Trophoblast cell (in vitro differentiated cells and primary cell): ENCODE measurements around the gene PHACTR1.

Experiments used
- DNase-seq, 2 donors: peaks; one replicate each; pipeline ENCODE4 v3.0.0-alpha.2; 2016
- H2AFZ ChIP-seq: 2 replicates; pipeline ENCODE4 v1.6.1; 2013; ENCODE audit warnings: low read length, moderate library complexity, mild to moderate bottlenecking; ENCODE audit not compliant: insufficient read depth, poor library complexity
- H2AK5ac ChIP-seq: 2 replicates; pipeline ENCODE4 v1.6.1; 2013; ENCODE audit warnings: mild to moderate bottlenecking, low read length
- H2BK120ac ChIP-seq: 2 replicates; pipeline ENCODE4 v1.6.1; 2013; ENCODE audit warnings: low read length, mild to moderate bottlenecking, moderate library complexity; ENCODE audit not compliant: insufficient read depth, poor library complexity
- H2BK12ac ChIP-seq: 2 replicates; pipeline ENCODE4 v1.6.1; 2013; ENCODE audit warnings: mild to moderate bottlenecking, low read length, moderate library complexity
- H2BK5ac ChIP-seq: 2 replicates; pipeline ENCODE4 v1.6.1; 2013; ENCODE audit warnings: low read length, low read depth, moderate library complexity, mild to moderate bottlenecking; ENCODE audit not compliant: poor library complexity
- H3K14ac ChIP-seq: 2 replicates; pipeline ENCODE4 v1.6.1; 2013; ENCODE audit warnings: mild to moderate bottlenecking, low read length
- H3K18ac ChIP-seq: 2 replicates; pipeline ENCODE4 v1.6.1; 2013; ENCODE audit warnings: mild to moderate bottlenecking, low read length
- H3K23ac ChIP-seq: 2 replicates; pipeline ENCODE4 v1.6.1; 2013; ENCODE audit warnings: low read length
- H3K27ac ChIP-seq: 2 replicates; pipeline ENCODE4 v1.5.1; 2013; ENCODE audit warnings: low read depth, mild to moderate bottlenecking, inconsistent platforms, low read length, moderate library complexity
- H3K27me3 ChIP-seq: 2 replicates; pipeline ENCODE4 v1.6.1; 2013; ENCODE audit warnings: inconsistent platforms, mild to moderate bottlenecking, low read length, moderate library complexity; ENCODE audit not compliant: insufficient read depth
- H3K36me3 ChIP-seq, 2 experiments: 1 replicate in 1 of 2; 2 replicates in 1 of 2; pipeline ENCODE4 v1.6.1; 2013; ENCODE audit warnings: low read length in 2 of 2, mild to moderate bottlenecking in 2 of 2, moderate library complexity in 1 of 2; ENCODE audit not compliant: insufficient read depth in 2 of 2, control insufficient read depth in 1 of 2
- H3K4ac ChIP-seq: 2 replicates; pipeline ENCODE4 v1.6.1; 2013; ENCODE audit warnings: low read depth, mild to moderate bottlenecking, low read length, moderate library complexity
- H3K4me1 ChIP-seq, 2 experiments: 1 replicate in 1 of 2; 2 replicates in 1 of 2; pipeline ENCODE4 v1.6.1; 2013; ENCODE audit warnings: low read length in 2 of 2, mild to moderate bottlenecking in 2 of 2, moderate library complexity in 1 of 2; ENCODE audit not compliant: insufficient read depth in 2 of 2, control insufficient read depth in 1 of 2
- H3K4me2 ChIP-seq: 2 replicates; pipeline ENCODE4 v1.6.1; 2013; ENCODE audit warnings: inconsistent platforms, mild to moderate bottlenecking, low read length, moderate library complexity
- H3K4me3 ChIP-seq: 2 replicates; pipeline ENCODE4 v1.5.1; 2013; ENCODE audit warnings: mild to moderate bottlenecking, low read depth, low read length, inconsistent platforms
- H3K79me1 ChIP-seq: one replicate; pipeline ENCODE4 v1.6.1; 2013; ENCODE audit warnings: low read length
- H3K79me2 ChIP-seq: 2 replicates; pipeline ENCODE4 v1.6.1; 2013; ENCODE audit warnings: low read length, mild to moderate bottlenecking; ENCODE audit not compliant: control insufficient read depth, insufficient read depth, poor library complexity
- H3K9ac ChIP-seq: 2 replicates; pipeline ENCODE4 v1.6.1; 2013; ENCODE audit warnings: mild to moderate bottlenecking, low read length
- H3K9me3 ChIP-seq: 2 replicates; pipeline ENCODE4 v1.6.1; 2013; ENCODE audit warnings: low read depth, mild to moderate bottlenecking, control low read depth, inconsistent platforms, low read length; ENCODE audit not compliant: insufficient read depth
- H4K12ac ChIP-seq: 2 replicates; pipeline ENCODE4 v1.6.1; 2013; ENCODE audit warnings: low read depth, mild to moderate bottlenecking, low read length, moderate library complexity
- H4K8ac ChIP-seq: 2 replicates; pipeline ENCODE4 v1.6.1; 2013; ENCODE audit warnings: low read depth, mild to moderate bottlenecking, low read length, moderate library complexity
- H4K91ac ChIP-seq: one replicate; pipeline ENCODE4 v1.6.1; 2013; ENCODE audit warnings: low read depth, mild to moderate bottlenecking, low read length, moderate library complexity
- WGBS: extraction: QIAGEN DNeasy Blood & Tissue Kit; methylation state at CpG from one replicate; pipeline ENCODE4 v1.1.7; 2013; ENCODE audit warnings: missing lambda C conversion rate; ENCODE audit not compliant: insufficient read length, insufficient coverage; ENCODE audit errors: extremely low coverage; 5-methylcytosine and 5-hydroxymethylcytosine counted together

PHACTR1 gene

GRCh38 chr6:12882761-12883290 lies 166.3 kb downstream of the PHACTR1 start:
- no peaks in the 10 kb centered on the region for H3K4me1 ChIP-seq
- no peaks in the 10 kb centered on the region for H3K36me3 ChIP-seq
- H3K14ac ChIP-seq = no peak overlapping the region
- DNase-seq = no peak
- H2BK5ac ChIP-seq = no peak overlapping the region
- H3K4me3 ChIP-seq = no peak overlapping the region
- no peak overlapping the region for H2BK120ac ChIP-seq
- H3K4me2 ChIP-seq = no peak overlapping the region
- H4K91ac ChIP-seq = no peak overlapping the region
- H3K18ac ChIP-seq = no peak overlapping the region
- no peak overlapping the region for H4K12ac ChIP-seq
- H3K27ac ChIP-seq = no peak overlapping the region
- H4K8ac ChIP-seq = no peak overlapping the region
- H2BK12ac ChIP-seq = no peak overlapping the region
- no peaks in the 10 kb centered on the region for H3K79me2 ChIP-seq
- H3K27me3 ChIP-seq = no peaks in the 10 kb centered on the region
- H3K9ac ChIP-seq = no peak overlapping the region
- H3K79me1 ChIP-seq = no peaks in the 10 kb centered on the region
- H3K4ac ChIP-seq = no peak overlapping the region
- H2AK5ac ChIP-seq = no peak overlapping the region
- no CpG with 5 or more reads among the region's 2 CpGs for WGBS
- no peak overlapping the region for H3K23ac ChIP-seq
- H2AFZ ChIP-seq = no peak overlapping the region
- no peaks in the 10 kb centered on the region for H3K9me3 ChIP-seq

GRCh38 chr6:12884983-12885382 lies 168.4 kb downstream of the PHACTR1 start:
- Histone ChIP-seq H2AFZ (no peak overlapping the region), H3K4me1 (no peaks in the 10 kb centered on the region), H3K79me1 (no peaks in the 10 kb centered on the region), H3K9me3 (peaks cover 2% of the 10 kb centered on the region), H4K12ac (no peak overlapping the region), H3K9ac (no peak overlapping the region), H2AK5ac (no peak overlapping the region), H3K4me2 (no peak overlapping the region), H3K23ac (no peak overlapping the region), H3K18ac (no peak overlapping the region), H3K14ac (no peak overlapping the region), H3K36me3 (no peaks in the 10 kb centered on the region), H3K27ac (no peak overlapping the region), H2BK5ac (no peak overlapping the region), H2BK12ac (no peak overlapping the region), H3K27me3 (no peaks in the 10 kb centered on the region), H4K91ac (no peak overlapping the region), H3K79me2 (no peaks in the 10 kb centered on the region), H3K4ac (no peak overlapping the region), H4K8ac (no peak overlapping the region), H3K4me3 (no peak overlapping the region), H2BK120ac (no peak overlapping the region)
- DNase-seq = no peak
- no CpG with 5 or more reads among the region's 7 CpGs for WGBS

DNA sequence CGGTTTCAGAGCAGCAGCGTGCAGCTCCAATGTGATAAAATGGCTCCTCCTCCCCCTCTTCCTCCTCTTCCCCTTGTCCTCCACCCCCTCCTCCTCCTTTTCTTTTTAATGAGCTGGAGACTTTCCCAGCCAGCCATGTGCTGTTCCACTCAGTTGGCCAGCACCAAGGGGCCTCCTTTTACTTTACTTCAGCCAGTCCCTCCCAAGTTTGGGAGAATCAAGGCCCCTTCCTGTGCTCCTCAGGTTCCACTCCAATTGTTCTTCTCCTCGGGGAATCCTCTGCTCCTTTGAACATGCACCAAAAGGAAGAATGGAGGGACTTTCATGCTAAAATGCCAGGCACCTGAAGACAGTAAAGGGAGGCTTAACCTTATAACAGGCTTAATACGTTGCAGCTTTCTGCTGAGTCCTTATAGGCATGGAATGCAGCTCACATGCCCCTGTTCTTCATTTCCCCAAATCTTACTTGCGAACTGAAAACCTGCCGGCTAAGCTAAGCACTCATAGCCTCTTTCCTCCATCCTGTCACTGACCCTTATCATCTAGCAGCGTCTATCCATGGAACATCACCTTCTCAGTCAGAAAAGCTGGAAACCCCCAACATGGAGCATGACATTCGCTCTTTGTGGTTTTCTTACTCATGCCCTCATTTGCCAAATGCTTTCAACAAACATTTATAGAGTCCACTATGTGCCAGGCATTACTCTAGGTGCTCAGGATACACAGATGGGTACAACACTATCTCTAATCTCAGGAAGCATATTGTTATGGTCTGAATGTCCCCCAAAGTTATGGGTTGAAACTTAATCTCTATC lies 170.6 kb downstream of the PHACTR1 start:
- Histone ChIP-seq H3K27me3 (no peaks in the 10 kb centered on the region), H2BK5ac (no peak overlapping the region), H2AK5ac (no peak overlapping the region), H3K9ac (no peak overlapping the region), H3K27ac (no peak overlapping the region), H3K4me2 (no peak overlapping the region), H3K18ac (no peak overlapping the region), H2BK120ac (no peak overlapping the region), H4K91ac (no peak overlapping the region), H3K36me3 (no peaks in the 10 kb centered on the region), H3K9me3 (peaks cover 2% of the 10 kb centered on the region), H3K79me1 (no peaks in the 10 kb centered on the region), H4K12ac (no peak overlapping the region), H3K79me2 (no peaks in the 10 kb centered on the region), H2BK12ac (no peak overlapping the region), H3K14ac (no peak overlapping the region), H3K4me3 (no peak overlapping the region), H3K23ac (no peak overlapping the region), H3K4ac (no peak overlapping the region), H3K4me1 (no peaks in the 10 kb centered on the region), H4K8ac (no peak overlapping the region), H2AFZ (no peak overlapping the region)
- DNase-seq = no peak
- WGBS = no CpG with 5 or more reads among the region's 8 CpGs

DNA sequence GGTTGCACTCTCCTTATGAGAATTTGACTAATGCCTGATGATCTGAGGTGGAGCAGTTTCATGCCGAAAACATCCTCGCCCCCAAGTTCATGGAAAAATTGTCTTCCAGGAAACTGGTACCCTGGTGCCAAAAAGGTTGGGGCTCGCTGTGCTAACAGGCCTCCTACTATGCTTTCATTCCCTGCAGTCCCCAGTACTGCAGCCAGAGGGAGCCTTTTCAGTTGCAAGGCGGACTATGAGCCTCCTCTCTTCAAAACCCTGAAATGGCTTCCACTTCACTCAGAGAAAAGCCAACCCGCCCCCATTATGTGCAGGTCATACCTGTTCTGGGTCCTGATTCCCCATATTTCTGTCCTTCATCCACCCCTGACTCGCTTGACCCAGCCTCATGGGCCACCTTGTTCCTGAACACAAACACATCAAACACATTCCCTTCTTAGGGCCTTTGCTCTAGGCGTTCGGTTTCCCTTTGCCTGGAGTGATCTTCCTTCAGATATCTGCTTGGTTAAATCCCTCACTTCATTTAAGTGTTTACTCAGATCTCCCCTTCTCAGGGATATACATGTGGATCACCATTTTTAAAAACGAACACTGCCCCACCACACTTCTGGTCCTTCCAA lies 173.7 kb downstream of the PHACTR1 start:
- Histone ChIP-seq H3K36me3 (no peaks in the 10 kb centered on the region), H4K91ac (no peak overlapping the region), H2BK12ac (no peak overlapping the region), H3K79me1 (no peaks in the 10 kb centered on the region), H3K79me2 (no peaks in the 10 kb centered on the region), H2BK5ac (no peak overlapping the region), H2AK5ac (no peak overlapping the region), H3K23ac (no peak overlapping the region), H3K4me3 (no peak overlapping the region), H2BK120ac (no peak overlapping the region), H4K8ac (no peak overlapping the region), H3K27ac (no peak overlapping the region), H4K12ac (no peak overlapping the region), H2AFZ (no peak overlapping the region), H3K4ac (no peak overlapping the region), H3K27me3 (no peaks in the 10 kb centered on the region), H3K4me2 (no peak overlapping the region), H3K9ac (no peak overlapping the region), H3K14ac (no peak overlapping the region), H3K4me1 (no peaks in the 10 kb centered on the region), H3K9me3 (peaks cover 2% of the 10 kb centered on the region), H3K18ac (no peak overlapping the region)
- no CpG with 5 or more reads among the region's 9 CpGs for WGBS
- peak in 1 of 2 donors; percentile 28 for DNase-seq
